Right ventricle myocardium superior (tissue), 1 donor: ENCODE results near the gene OR1M1. TPM values are rescaled to one million over a fixed set of nuclear protein-coding genes. Genes with fewer than 3 reads are reported as not detected.

Experiments used
- total RNA-seq: library from RNA; stranded (reverse); fragmentation: NEBNext Ultra II Directional; extraction: Animal tissue kit (Norgen Biotek cat#: 25700); gene quantifications from one replicate; pipeline ENCODE4 v1.2.1, GENCODE V29; 2021
- donor health status: DM: no; HTN: yes; CAD: no; lungs with severe emphysema.

The OR1M1 gene
- total RNA-seq, 1 donor from 2014 or later: not detected

Other genes with a start within 250 kb of the OR1M1 start
- not detected for gene MUC16, start 76.7 kb upstream of the OR1M1 start, total RNA-seq
- gene OR7G2, start 20.4 kb downstream of the OR1M1 start, total RNA-seq: not detected
- gene OR7G1, start 28.7 kb downstream of the OR1M1 start, total RNA-seq: not detected
- gene OR7G3, start 39.9 kb downstream of the OR1M1 start, total RNA-seq: not detected
- 12.3 TPM for gene ZNF317, start 53.3 kb downstream of the OR1M1 start, total RNA-seq
- gene OR7D2, start 91.9 kb downstream of the OR1M1 start, total RNA-seq: 0.22 TPM
- not detected for gene OR7D4, start 132.5 kb downstream of the OR1M1 start, total RNA-seq
- not detected for gene OR7E24, start 163.9 kb downstream of the OR1M1 start, total RNA-seq
- gene ZNF699, start 222.8 kb downstream of the OR1M1 start, total RNA-seq: 3.2 TPM
- gene ZNF559, start 237.1 kb downstream of the OR1M1 start, total RNA-seq: 19.4 TPM